ENCODE results near the gene MUC2. TPM values are rescaled to one million over a fixed set of nuclear protein-coding genes. Genes with fewer than 3 reads are reported as not detected.

Gene MUC2
- total and polyA plus RNA-seq, 8 donors, result under 0.01 to 1,040 (median 0.45) TPM; not detected in 3

DNA sequence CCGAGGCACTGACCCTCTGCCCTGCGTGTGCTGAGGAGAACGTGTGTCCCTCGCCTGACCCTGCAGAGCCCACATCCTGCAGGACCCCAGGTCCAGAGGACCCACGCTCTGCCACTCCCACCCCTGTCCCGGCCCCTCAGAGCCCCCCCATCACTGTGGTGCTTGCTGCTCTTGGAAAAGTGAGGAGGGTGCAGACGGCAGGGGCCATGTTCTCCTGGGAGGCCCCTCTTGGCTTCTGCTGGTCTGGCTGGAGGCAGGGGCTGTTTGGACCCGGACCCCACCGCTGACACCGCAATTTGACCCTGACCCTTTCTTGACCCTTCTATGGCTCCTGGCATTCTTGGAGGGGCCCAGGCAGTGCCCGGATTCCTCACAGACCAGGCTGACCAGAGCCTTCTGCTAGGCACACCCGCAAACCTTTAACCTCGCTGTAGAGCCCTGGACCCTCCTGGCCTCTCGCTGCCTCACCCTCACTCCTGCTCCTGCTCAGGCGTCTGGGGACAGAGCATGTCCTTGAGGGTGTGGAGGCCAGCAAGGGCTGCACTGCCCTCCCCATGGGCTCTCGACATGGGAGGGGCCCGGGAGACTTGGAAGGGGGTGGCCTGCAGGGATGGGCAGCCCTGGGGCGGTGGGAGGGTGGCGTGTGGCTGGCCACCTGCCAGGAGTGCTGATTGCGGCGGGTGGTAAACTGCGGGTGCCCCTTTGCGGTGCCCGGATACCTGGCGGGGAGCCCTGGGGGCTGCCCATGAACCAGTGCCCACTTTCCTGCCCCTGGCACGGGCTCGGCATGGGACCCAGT lies 46.1 kb downstream of the MUC2 start:
- peak in 1 of 2 donors; percentile 24 for DNase-seq
- peaks cover 0 to 54% (median 3%) of the 10 kb centered on the region in 3 donors for H3K27me3 ChIP-seq

DNA sequence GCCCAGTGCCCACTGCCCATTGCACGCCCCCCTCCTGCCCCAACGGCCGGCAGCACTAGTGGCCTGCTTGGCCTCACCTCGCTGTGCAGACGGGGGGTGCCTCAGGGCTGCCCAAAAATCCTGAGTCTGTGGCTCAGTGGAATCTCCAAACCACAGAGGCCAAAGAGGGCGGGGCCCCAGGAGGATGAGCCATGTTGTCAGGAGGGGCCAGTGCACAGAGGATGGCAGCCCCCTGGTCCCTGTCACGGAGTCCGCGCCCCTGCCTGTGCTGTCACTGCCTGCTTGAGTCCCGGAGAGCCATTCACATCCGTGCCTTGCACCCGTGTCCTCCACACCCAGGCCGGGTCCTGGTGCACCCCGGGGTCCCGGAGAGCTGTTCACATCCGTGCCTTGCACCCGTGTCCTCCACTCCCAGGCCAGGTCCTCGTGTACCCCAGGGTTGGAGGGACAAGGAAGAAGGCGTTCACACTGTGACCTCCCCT lies 46.7 kb downstream of the MUC2 start:
- Histone ChIP-seq H3K9me3 (no peaks in the 10 kb centered on the region), H3K27me3 (peaks cover 0 to 55% (median 3%) of the 10 kb centered on the region in 3 donors), H3K36me3 (no peaks in the 10 kb centered on the region), H3K27ac (no peak overlapping the region), H3K4me1 (peaks cover 0 to 5% (median 0%) of the 10 kb centered on the region in 4 donors), H3K4me3 (no peak overlapping the region)
- 87 to 92% (median 88%) methylated on average over 8 to 19 of the region's 19 CpGs for WGBS, 5 donors
- peak in 1 of 2 donors; percentile 24 for DNase-seq
- intact Hi-C loops (cut with DNase I; ENCODE audit: low total_unique reads), result no loop called here
- TF ChIP-seq POLR2A (IDR thresholded peaks at IDR 0.05) (no peak), POLR2AphosphoS5 (IDR thresholded peaks at IDR 0.05) (no peak), EP300 (IDR thresholded peaks at IDR 0.05) (no peak)
- TF ChIP-seq, protein P1, sequence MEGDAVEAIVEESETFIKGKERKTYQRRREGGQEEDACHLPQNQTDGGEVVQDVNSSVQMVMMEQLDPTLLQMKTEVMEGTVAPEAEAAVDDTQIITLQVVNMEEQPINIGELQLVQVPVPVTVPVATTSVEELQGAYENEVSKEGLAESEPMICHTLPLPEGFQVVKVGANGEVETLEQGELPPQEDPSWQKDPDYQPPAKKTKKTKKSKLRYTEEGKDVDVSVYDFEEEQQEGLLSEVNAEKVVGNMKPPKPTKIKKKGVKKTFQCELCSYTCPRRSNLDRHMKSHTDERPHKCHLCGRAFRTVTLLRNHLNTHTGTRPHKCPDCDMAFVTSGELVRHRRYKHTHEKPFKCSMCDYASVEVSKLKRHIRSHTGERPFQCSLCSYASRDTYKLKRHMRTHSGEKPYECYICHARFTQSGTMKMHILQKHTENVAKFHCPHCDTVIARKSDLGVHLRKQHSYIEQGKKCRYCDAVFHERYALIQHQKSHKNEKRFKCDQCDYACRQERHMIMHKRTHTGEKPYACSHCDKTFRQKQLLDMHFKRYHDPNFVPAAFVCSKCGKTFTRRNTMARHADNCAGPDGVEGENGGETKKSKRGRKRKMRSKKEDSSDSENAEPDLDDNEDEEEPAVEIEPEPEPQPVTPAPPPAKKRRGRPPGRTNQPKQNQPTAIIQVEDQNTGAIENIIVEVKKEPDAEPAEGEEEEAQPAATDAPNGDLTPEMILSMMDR (IDR thresholded peaks at IDR 0.05), result no peak

More for the DNA sequence above, 46.1 kb downstream of the MUC2 start:
- no peaks in the 10 kb centered on the region for H3K9me3 ChIP-seq
- peaks cover 0 to 5% (median 0%) of the 10 kb centered on the region in 4 donors for H3K4me1 ChIP-seq
- intact Hi-C loops (cut with DNase I; ENCODE audit: low total_unique reads), result no loop called here
- H3K36me3 ChIP-seq, result no peaks in the 10 kb centered on the region
- 56 to 72% (median 68%) methylated on average over 12 to 27 of the region's 27 CpGs for WGBS, 5 donors
- H3K27ac ChIP-seq, result no peak overlapping the region
- no peak overlapping the region for H3K4me3 ChIP-seq
- TF ChIP-seq POLR2AphosphoS5 (IDR thresholded peaks at IDR 0.05) (no peak), EP300 (IDR thresholded peaks at IDR 0.05) (no peak), POLR2A (IDR thresholded peaks at IDR 0.05) (no peak)
- TF ChIP-seq, protein P1 (IDR thresholded peaks at IDR 0.05), result no peak

DNA sequence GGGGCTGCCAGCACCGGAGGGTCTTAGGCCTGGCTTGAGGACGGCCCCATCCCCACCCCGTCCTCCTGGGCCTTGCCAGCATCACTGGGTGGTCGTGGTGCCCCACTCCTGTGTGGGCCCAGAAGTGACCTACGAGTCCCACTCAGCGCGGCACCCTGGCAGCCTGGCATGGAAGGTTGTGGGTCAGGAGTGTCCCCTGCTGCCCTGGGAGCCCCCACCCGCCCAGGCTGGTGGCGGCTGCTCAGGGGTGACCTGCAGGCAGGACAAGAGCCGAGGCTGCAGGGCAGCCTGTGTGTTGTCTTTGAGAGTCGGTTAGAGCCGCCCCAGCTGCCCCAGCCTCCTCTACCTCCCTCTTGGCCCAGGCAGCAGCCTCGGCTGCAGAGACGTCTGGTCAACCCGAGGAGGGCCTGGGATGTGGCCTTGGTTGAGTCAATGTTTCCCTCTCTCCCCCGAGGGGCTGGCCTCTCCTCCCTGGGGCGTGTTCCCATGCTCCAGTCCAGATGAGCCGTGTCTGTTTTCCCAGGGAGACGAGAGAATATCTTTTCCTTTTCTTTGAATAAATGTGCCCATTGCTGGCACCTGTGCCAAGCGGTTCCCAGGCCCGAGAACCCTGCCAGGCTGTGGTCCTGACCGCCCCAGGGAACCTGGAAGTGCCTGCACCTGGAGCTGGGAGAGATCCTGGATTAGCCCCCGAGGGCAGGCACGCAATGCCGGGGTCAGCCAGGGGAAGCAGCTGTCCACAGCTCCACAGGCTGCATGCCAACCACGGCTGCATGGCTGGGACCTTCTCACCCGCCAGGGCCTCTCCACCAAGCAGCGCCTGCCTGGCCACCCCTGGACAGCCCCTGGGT lies 47.4 kb downstream of the MUC2 start:
- Histone ChIP-seq H3K9me3 (no peaks in the 10 kb centered on the region), H3K4me3 (no peak overlapping the region), H3K4me1 (peaks cover 0 to 5% (median 0%) of the 10 kb centered on the region in 4 donors), H3K27ac (no peak overlapping the region), H3K27me3 (peaks cover 0 to 61% (median 3%) of the 10 kb centered on the region in 3 donors), H3K36me3 (no peaks in the 10 kb centered on the region)
- intact Hi-C loops (cut with DNase I; ENCODE audit: low total_unique reads), result no loop called here
- WGBS, 5 donors, result 62 to 83% (median 69%) methylated on average over 18 to 28 of the region's 28 CpGs
- TF ChIP-seq, protein P1 (IDR thresholded peaks at IDR 0.05), result no peak
- no peak for TF ChIP-seq POLR2A (IDR thresholded peaks at IDR 0.05)
- no peak for TF ChIP-seq EP300 (IDR thresholded peaks at IDR 0.05)
- no peak for TF ChIP-seq POLR2AphosphoS5 (IDR thresholded peaks at IDR 0.05)
- peak in 1 of 2 donors; percentile 23 for DNase-seq

DNA sequence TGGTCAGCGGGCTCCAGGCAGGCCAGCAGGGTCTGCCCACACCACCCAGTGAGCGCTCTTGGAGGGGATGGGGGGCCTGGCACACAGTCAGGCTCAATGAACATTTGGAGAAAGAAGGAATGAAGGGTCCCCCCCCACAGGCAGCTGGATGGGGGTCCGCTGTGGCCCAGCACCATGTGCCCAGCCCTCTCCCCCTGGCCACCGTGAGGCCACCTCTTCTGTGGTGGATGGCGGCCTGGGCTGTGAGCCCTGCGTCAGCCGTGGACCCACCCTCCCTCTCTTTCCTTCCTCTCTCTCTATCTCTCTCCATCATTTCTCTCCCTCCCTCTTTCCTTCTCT lies 48.0 kb downstream of the MUC2 start:
- Histone ChIP-seq H3K4me1 (peaks cover 0 to 5% (median 0%) of the 10 kb centered on the region in 4 donors), H3K9me3 (no peaks in the 10 kb centered on the region), H3K27ac (no peak overlapping the region), H3K27me3 (peaks cover 0 to 67% (median 3%) of the 10 kb centered on the region in 3 donors), H3K4me3 (no peak overlapping the region), H3K36me3 (no peaks in the 10 kb centered on the region)
- peak in 1 of 2 donors; percentile 15 for DNase-seq
- intact Hi-C loops (cut with DNase I; ENCODE audit: low total_unique reads), result no loop called here
- no peak for TF ChIP-seq EP300 (IDR thresholded peaks at IDR 0.05)
- TF ChIP-seq POLR2AphosphoS5 (IDR thresholded peaks at IDR 0.05), result no peak
- TF ChIP-seq, protein P1 (IDR thresholded peaks at IDR 0.05), result no peak
- TF ChIP-seq POLR2A (IDR thresholded peaks at IDR 0.05), result no peak
- 71 to 92% (median 84%) methylated on average over 5 to 7 of the region's 7 CpGs for WGBS, 5 donors

Data from stomach (tissue), 9 donors.